K562 (cell line): ENCODE data around the gene ZNF382. TPM values are rescaled to one million over a fixed set of nuclear protein-coding genes. Genes with fewer than 3 reads are reported as not detected.
A peak's percentile ranks its signal among the peaks of the same experiment; 100 is the strongest.

ENCODE experiments used
- ARID3A ChIP-seq: IDR thresholded peaks from 2 replicates; pipeline ENCODE4 v1.6.1; 2012; ENCODE audit warnings: low read depth, low read length, improper control_type of control experiment, borderline replicate concordance
- BCOR ChIP-seq: fragments of 450-650 bp; IDR thresholded peaks from 2 replicates; pipeline ENCODE4 v1.6.1; 2016
- CEBPG ChIP-seq, 3 experiments: fragments of 200-800 bp in 1 of 3; sonication (Bioruptor generic) in 1 of 3; sonication (generic) in 1 of 3; formaldehyde crosslinking in 1 of 3; IDR thresholded peaks in 2 of 3; conservative IDR thresholded peaks in 1 of 3; 2 replicates each; pipeline versions ENCODE4 v1.6.1 to v1.8.0; 2016 to 2022; ENCODE audit warnings: missing compliant biosample characterization in 2 of 3, missing genetic modification characterization in 2 of 3, mild to moderate bottlenecking in 1 of 3, missing genetic modification reagents in 1 of 3
- DACH1 ChIP-seq: fragments of 450-650 bp; IDR thresholded peaks from 2 replicates; pipeline ENCODE4 v1.6.1; 2018; ENCODE audit not compliant: partially characterized antibody
- ETV1 ChIP-seq: fragments of 450-650 bp; conservative IDR thresholded peaks from 2 replicates; pipeline ENCODE4 v1.6.1; 2016; ENCODE audit warnings: missing genetic modification characterization, control low read depth, low read depth, missing compliant biosample characterization
- GTF2F1 ChIP-seq: IDR thresholded peaks from 2 replicates; pipeline ENCODE4 v1.6.1; 2011; ENCODE audit warnings: low read depth, low read length, improper control_type of control experiment
- HDGF ChIP-seq: fragments of 450-650 bp; IDR thresholded peaks from 2 replicates; pipeline ENCODE4 v1.6.1; 2016
- KDM4B ChIP-seq, 2 experiments: fragments of 450-650 bp in 1 of 2; sonication (generic) in 1 of 2; IDR thresholded peaks; 2 replicates each; pipeline ENCODE4 v1.6.1; 2016 to 2017; ENCODE audit warnings: borderline replicate concordance in 2 of 2, antibody characterized with exemption in 1 of 2, low read depth in 1 of 2, mild to moderate bottlenecking in 1 of 2
- MAFK ChIP-seq: IDR thresholded peaks from 2 replicates; pipeline ENCODE4 v1.6.1; 2011; ENCODE audit warnings: low read length, improper control_type of control experiment
- MEIS2 ChIP-seq: fragments of 450-650 bp; IDR thresholded peaks from 2 replicates; pipeline ENCODE4 v1.6.1; 2014; ENCODE audit warnings: mild to moderate bottlenecking; ENCODE audit not compliant: partially characterized antibody
- MLLT1 ChIP-seq, 2 experiments: fragments of 450-650 bp; IDR thresholded peaks; 2 replicates each; pipeline ENCODE4 v1.6.1; 2016
- MTA1 ChIP-seq: fragments of 450-650 bp; IDR thresholded peaks from 2 replicates; pipeline ENCODE4 v1.6.1; 2017; ENCODE audit warnings: borderline replicate concordance
- MTF1 ChIP-seq: fragments of 250-450 bp; sonication (Bioruptor Pico); IDR thresholded peaks from 2 replicates; pipeline ENCODE4 v1.9.0; 2021; ENCODE audit warnings: moderate library complexity, mild to moderate bottlenecking, inconsistent platforms, borderline replicate concordance
- PKNOX1 ChIP-seq: fragments of 450-650 bp; IDR thresholded peaks from 2 replicates; pipeline ENCODE4 v1.6.1; 2016
- RAD51 ChIP-seq: fragments of 450-650 bp; IDR thresholded peaks from 2 replicates; pipeline ENCODE4 v1.7.1; 2016; ENCODE audit warnings: low read depth, mild to moderate bottlenecking, borderline replicate concordance
- ZBTB2 ChIP-seq: fragments of 450-650 bp; IDR thresholded peaks from 2 replicates; pipeline ENCODE4 v1.6.1; 2016; ENCODE audit warnings: antibody characterized with exemption
- ZNF121 ChIP-seq: sonication (generic); formaldehyde crosslinking; conservative IDR thresholded peaks from 2 replicates; pipeline ENCODE4 v1.8.0; 2022; ENCODE audit warnings: missing genetic modification reagents
- ZNF224 ChIP-seq: sonication (generic); formaldehyde crosslinking; IDR thresholded peaks from 2 replicates; pipeline ENCODE4 v1.8.0; 2022; ENCODE audit warnings: mild to moderate bottlenecking, missing genetic modification reagents
- ZNF384 ChIP-seq: IDR thresholded peaks from 2 replicates; pipeline ENCODE4 v1.6.1; 2012; ENCODE audit warnings: low read depth, low read length, improper control_type of control experiment
- ZNF511 ChIP-seq: sonication (generic); formaldehyde crosslinking; IDR thresholded peaks from 2 replicates; pipeline ENCODE4 v1.8.0; 2022; ENCODE audit warnings: mild to moderate bottlenecking, missing genetic modification reagents
- ZNF707 ChIP-seq: fragments of 250-450 bp; sonication (Bioruptor Pico); conservative IDR thresholded peaks from 2 replicates; pipeline ENCODE4 v1.8.0; 2022; ENCODE audit warnings: inconsistent platforms, mild to moderate bottlenecking, moderate library complexity
- polyA plus RNA-seq, 8 experiments: library from polyadenylated mRNA; depleted of rRNA in 4 of 8; stranded (reverse) in 5 of 8; unstranded in 3 of 8; fragments of >200 nt; fragmentation: Nextera tagmentation in 2 of 8; fragmentation: Illumina TruSeq in 1 of 8; extraction: Ambion mirVana in 2 of 8; extraction: Trizol in 1 of 8; gene quantifications; 2 replicates each; pipeline versions ENCODE4 v1.2.1 to v1.2.3, GENCODE V29; 2011 to 2014; ENCODE audit warnings: inconsistent platforms in 1 of 8, missing spikeins in 1 of 8
- total RNA-seq, 7 experiments: library from RNA; depleted of rRNA in 6 of 7; stranded (reverse); fragments of >200 nt in 6 of 7; fragmentation: Illumina TruSeq in 2 of 7; extraction: Trizol in 2 of 7; gene quantifications; 2 replicates each; pipeline versions ENCODE4 v1.2.1 to v1.2.3, GENCODE V29; 2011 to 2021; ENCODE audit warnings: low replicate concordance in 1 of 7

Gene ZNF382
- total and polyA plus RNA-seq, 9 of the 15 experiments (the other 6 are each of a cell fraction or from before 2014, with no cell fraction given), result 0.04 to 0.27 (median 0.16) TPM; not detected in 5

GRCh38 chr19:36572593-36573019, 32.5 kb upstream of the ZNF382 start (continued):
- TF ChIP-seq MTF1 (CRISPR knock-in tag), result no peak
- TF ChIP-seq ZNF224 (CRISPR knock-in tag), result no peak
- no peak; the same call in 1 of the 2 replicates for TF ChIP-seq BCOR
- TF ChIP-seq ETV1 (tag), result no peak
- no peak for TF ChIP-seq ZNF511 (CRISPR knock-in tag)
- TF ChIP-seq HDGF, result 0 out of 2 replicates have a peak, but pooled peaks have one; percentile 31
- 0 out of 2 replicates have a peak, but pooled peaks have one; percentile 16 for TF ChIP-seq RAD51
- TF ChIP-seq MLLT1 (IDR thresholded peaks at IDR 0.05), result 0 out of 4 replicates have a peak, but pooled peaks of 1 of the 2 experiments have one; percentile 34
- TF ChIP-seq CEBPG (CRISPR knock-in tag; IDR thresholded peaks at IDR 0.05), result no peak
- TF ChIP-seq CEBPG (tag; conservative IDR thresholded peaks at IDR 0.05 in 1 of 2, IDR thresholded peaks at IDR 0.05 in 1 of 2), result no peak
- peak; percentile 82; the same call in 1 of the 2 replicates for TF ChIP-seq PKNOX1
- TF ChIP-seq MAFK, result no peak
- peak; percentile 72; the same call in 1 of the 2 replicates for TF ChIP-seq MTA1
- TF ChIP-seq ZNF707 (CRISPR knock-in tag), result no peak
- TF ChIP-seq KDM4B (IDR thresholded peaks at IDR 0.05; ENCODE audit: borderline replicate concordance in 2 of 2, low read depth in 1 of 2), result no peak
- no peak for TF ChIP-seq MEIS2
- no peak for TF ChIP-seq ZNF121 (CRISPR knock-in tag)
- TF ChIP-seq ARID3A, result 0 out of 2 replicates have a peak, but pooled peaks have one; percentile 19
- peak; percentile 94 for TF ChIP-seq DACH1
- peak; percentile 37; the same call in 1 of the 2 replicates for TF ChIP-seq ZNF384
- 0 out of 2 replicates have a peak, but pooled peaks have one; percentile 70 for TF ChIP-seq ZBTB2
- no peak for TF ChIP-seq GTF2F1
